GM12873 (cell line): ENCODE measurements around the gene IFT122.

ENCODE experiments used
- TF ChIP-seq, protein P1 (sequence below): IDR thresholded peaks from 2 replicates; pipeline ENCODE4 v1.5.1; 2012; ENCODE audit warnings: low read depth, mild to moderate bottlenecking, moderate library complexity, low read length, control low read depth; ENCODE audit not compliant: insufficient read depth; ENCODE audit errors: missing control alignments

The IFT122 gene

DNA sequence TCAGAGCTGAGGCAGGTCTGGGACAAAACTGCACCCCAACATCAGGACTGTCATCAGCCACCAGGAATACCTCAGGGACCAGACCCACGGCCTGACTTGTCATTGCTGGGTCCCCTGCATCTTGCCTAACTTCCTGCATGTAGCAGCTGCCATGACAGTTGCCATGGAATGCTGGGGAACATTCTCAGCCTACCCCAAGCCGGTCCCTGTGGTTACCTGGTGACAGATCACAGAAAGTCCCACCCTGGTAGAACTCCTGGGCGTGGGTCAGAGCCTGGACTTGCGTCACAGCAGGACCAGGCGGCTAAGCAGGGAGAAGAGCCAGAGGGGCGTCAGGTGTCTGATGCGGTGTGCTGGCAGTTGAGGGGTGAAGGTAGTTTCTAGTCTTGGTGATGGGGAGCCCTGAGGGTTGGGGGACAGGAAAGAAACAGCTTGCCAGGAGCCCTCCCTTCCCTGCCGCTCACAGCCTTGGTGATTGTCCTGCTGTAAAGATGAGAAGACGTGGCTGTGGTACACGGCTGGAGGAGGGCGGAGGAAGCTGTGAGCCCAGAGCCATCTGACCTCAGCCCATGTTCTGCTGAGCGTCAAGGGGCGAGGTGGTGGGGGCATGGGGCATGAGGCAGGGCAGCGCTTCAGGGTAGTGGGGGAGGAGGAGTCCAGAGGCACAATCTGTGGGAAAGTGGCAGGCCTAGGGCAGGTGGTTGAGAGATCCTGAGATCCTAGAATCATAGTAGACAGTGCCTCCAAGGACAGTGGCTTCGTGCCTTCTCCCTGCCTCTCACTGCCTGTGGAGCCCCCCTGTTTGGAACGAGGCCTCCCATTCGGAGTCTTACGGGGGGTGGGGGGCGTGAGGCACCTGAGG lies 108.3 kb downstream of the IFT122 start:
- TF ChIP-seq, protein P1, sequence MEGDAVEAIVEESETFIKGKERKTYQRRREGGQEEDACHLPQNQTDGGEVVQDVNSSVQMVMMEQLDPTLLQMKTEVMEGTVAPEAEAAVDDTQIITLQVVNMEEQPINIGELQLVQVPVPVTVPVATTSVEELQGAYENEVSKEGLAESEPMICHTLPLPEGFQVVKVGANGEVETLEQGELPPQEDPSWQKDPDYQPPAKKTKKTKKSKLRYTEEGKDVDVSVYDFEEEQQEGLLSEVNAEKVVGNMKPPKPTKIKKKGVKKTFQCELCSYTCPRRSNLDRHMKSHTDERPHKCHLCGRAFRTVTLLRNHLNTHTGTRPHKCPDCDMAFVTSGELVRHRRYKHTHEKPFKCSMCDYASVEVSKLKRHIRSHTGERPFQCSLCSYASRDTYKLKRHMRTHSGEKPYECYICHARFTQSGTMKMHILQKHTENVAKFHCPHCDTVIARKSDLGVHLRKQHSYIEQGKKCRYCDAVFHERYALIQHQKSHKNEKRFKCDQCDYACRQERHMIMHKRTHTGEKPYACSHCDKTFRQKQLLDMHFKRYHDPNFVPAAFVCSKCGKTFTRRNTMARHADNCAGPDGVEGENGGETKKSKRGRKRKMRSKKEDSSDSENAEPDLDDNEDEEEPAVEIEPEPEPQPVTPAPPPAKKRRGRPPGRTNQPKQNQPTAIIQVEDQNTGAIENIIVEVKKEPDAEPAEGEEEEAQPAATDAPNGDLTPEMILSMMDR = no peak

DNA sequence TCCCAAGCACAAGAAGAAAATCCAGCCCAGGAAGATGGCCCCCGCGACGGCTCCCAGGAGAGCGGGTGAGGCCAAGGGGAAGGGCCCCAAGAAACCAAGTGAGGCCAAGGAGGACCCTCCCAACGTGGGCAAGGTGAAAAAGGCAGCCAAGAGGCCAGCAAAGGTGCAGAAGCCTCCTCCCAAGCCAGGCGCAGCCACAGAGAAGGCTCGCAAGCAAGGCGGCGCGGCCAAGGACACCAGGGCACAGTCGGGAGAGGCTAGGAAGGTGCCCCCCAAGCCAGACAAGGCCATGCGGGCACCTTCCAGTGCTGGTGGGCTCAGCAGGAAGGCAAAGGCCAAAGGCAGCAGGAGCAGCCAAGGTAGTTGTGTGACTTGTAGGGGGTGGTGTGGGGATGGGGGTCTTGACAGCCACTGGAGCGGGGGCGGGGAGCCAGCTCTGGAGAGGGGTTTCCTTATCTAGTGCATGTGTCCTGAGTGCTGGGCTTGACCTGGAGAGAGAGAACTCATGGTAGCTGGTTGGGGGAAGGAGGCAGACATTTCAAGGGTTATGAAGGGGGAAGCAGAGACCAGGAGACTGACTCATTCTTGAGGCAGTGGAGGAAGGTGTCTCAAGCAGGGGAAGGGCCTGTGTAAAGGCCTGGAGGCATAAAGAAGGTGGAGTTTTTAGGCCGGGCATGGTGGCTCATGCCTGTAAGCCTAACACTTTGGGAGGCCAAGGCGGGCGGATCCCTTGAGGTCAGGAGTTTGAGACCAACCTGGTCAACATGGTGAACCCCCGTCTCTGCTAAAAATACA lies 109.2 kb downstream of the IFT122 start:
- TF ChIP-seq, protein P1 = no peak

DNA sequence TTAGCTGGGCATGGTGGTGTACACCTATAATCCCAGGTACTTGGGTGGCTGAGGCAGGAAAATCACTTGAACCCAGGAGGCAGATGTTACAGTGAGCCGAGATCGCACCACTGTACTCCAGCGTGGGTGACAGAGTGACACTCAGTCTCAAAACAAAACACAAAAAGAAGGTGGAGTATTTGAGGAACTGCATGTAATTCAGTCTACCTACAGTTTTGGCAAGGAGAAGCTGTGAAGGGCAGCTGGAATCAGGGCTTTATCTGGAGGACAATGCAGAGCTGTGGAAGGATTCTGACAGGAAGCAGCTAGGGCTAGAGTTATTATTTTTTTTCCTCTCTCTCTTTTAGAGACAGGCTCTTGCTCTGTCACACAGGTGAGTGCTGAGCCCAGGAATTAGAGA lies 109.8 kb downstream of the IFT122 start:
- TF ChIP-seq, protein P1 = no peak

DNA sequence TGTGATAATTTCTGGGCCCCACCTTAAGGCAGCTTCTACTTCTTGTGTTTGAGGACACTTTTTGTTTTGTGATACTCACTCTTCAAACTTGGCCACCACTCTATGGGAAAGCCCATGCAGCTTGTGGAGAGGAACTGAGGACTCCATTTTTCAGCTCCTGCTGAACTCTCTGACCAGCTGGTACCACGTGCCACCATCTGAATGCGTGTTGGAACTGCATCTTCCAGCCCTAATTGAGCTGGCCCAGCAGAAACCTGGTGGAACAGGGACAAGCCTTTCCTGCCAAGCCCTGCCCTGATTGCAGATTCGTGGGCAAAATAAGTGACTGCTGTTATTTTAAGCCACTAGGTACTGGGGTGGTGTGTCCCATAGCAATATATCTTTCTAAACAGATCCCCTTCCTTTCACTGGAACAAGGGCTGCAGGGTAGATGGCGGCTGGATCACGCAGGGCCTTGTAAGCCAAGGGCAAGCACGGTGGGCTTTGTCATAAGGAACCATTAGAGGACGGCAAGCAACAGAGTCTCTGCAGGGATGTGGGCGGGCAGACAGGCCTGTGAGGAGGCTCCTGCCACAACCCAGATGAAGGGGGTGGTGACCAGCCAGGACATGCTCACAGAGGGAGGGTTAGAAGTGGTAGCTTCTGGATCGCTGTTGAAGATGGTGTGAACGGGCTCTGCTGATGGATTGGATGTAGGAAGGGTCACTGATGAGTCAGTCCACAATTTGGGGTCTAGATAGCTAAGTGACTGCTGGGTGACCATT lies 112.4 kb downstream of the IFT122 start:
- TF ChIP-seq, protein P1 = no peak

DNA sequence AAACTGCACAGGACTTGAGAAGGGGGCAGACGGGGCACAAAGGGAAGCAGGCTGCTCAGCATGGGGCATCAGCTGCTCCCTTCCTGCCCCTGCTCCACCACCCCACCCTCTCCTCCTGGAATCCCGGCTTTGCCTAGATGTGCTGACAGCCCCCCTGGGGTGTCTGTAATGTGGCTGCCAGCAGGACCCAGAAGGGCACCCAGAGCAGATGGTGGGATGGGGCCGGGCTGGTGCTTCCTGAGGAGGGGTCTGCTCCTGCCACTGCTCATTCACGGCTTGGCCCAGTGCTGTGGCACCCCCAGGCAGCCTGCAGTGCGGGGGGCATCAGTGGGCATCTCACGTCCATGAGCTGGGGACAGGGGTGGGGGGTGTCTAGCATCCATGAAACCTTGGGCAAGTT lies 113.1 kb downstream of the IFT122 start:
- TF ChIP-seq, protein P1 = no peak

DNA sequence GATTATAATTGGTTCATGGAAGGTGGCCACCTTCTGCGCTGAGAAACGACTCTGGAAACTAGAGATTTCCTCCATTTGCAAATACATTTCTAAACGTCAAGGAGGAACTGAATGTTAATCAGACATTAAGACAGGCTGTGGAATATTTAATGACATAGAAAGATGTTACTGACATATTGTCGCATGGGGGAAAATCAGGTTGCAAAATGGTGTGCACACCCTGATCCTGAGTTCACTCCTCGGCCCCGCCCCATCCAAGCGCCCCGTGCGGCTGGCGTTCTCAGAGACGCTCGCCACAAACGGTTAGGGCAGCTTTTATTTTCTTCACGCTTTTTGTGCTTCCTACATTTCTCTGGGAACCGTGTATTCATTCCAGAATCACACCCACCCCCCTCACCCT lies 113.7 kb downstream of the IFT122 start:
- TF ChIP-seq, protein P1 = no peak
